Calu3 (cell line): Measurements from ENCODE around the gene SPATC1L. TPM values are rescaled to one million over a fixed set of nuclear protein-coding genes. Genes with fewer than 3 reads are reported as not detected.
"Not testable (repeated sequence)": the region's sequence is repeated elsewhere in the genome, so short reads cannot be mapped to it uniquely, and the experiment has no call there.

Source experiments
- BruUV-seq: library from RNA; stranded (reverse); fragments of 400-500 nt; replicated peaks from 2 replicates; lab custom pipeline; 2021; lab: Mats Ljungman, UMichigan
- CTCF ChIA-PET: fragments of 300-600 bp; sonication (Branson Sonifier 250); formaldehyde crosslinking; loops from one replicate; lab custom pipeline; 2022; ENCODE audit warnings: antibody characterized with exemption; lab: Charles Lee
- DNase-seq: peaks from one replicate; pipeline ENCODE4 v3.0.0; 2022
- H3K27ac Mint-ChIP-seq: one replicate; pipeline ENCODE4 v1.8.0; 2022; ENCODE audit warnings: mixed read lengths; ENCODE audit not compliant: unreplicated experiment
- H3K27me3 Mint-ChIP-seq: one replicate; pipeline ENCODE4 v1.8.0; 2022; ENCODE audit warnings: mixed read lengths; ENCODE audit not compliant: unreplicated experiment
- H3K36me3 Mint-ChIP-seq: one replicate; pipeline ENCODE4 v1.8.0; 2022; ENCODE audit warnings: mild to moderate bottlenecking, moderate library complexity, mixed read lengths; ENCODE audit not compliant: insufficient read depth, unreplicated experiment
- H3K4me1 Mint-ChIP-seq: one replicate; pipeline ENCODE4 v1.8.0; 2022; ENCODE audit warnings: mild to moderate bottlenecking, low read depth, mixed read lengths; ENCODE audit not compliant: unreplicated experiment
- H3K4me3 Mint-ChIP-seq: one replicate; pipeline ENCODE4 v1.8.0; 2022; ENCODE audit warnings: mild to moderate bottlenecking, low read depth, moderate library complexity, mixed read lengths; ENCODE audit not compliant: unreplicated experiment
- H3K9me3 Mint-ChIP-seq: one replicate; pipeline ENCODE4 v1.8.0; 2022; ENCODE audit warnings: low read depth, mixed read lengths; ENCODE audit not compliant: unreplicated experiment
- intact Hi-C: fragments of 100-400 bp; cut with micrococcal nuclease; formaldehyde crosslinking; loops from one replicate; pipeline ENCODE4 v1.10.0; 2022; ENCODE audit not compliant: unreplicated experiment
- total RNA-seq: library from RNA; stranded (reverse); gene quantifications from 2 replicates; pipeline ENCODE4 v1.2.3, GENCODE V29; 2022
- TF ChIP-seq, protein P1 (sequence below): fragments of 200-600 bp; IDR thresholded peaks from one replicate; pipeline ENCODE4 v1.8.0; 2022; ENCODE audit warnings: antibody characterized with exemption; ENCODE audit not compliant: unreplicated experiment

Gene SPATC1L
- total RNA-seq, 1 experiment from 2014 or later, result 4.4 TPM

GRCh38 chr21:46187261-46187660 is 3.0 kb upstream of the SPATC1L start:
- H3K36me3 Mint-ChIP-seq, result peaks cover 37% of the 10 kb centered on the region
- TF ChIP-seq, protein P1, sequence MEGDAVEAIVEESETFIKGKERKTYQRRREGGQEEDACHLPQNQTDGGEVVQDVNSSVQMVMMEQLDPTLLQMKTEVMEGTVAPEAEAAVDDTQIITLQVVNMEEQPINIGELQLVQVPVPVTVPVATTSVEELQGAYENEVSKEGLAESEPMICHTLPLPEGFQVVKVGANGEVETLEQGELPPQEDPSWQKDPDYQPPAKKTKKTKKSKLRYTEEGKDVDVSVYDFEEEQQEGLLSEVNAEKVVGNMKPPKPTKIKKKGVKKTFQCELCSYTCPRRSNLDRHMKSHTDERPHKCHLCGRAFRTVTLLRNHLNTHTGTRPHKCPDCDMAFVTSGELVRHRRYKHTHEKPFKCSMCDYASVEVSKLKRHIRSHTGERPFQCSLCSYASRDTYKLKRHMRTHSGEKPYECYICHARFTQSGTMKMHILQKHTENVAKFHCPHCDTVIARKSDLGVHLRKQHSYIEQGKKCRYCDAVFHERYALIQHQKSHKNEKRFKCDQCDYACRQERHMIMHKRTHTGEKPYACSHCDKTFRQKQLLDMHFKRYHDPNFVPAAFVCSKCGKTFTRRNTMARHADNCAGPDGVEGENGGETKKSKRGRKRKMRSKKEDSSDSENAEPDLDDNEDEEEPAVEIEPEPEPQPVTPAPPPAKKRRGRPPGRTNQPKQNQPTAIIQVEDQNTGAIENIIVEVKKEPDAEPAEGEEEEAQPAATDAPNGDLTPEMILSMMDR, result no peak
- H3K4me3 Mint-ChIP-seq, result no peak overlapping the region
- DNase-seq, result no peak
- H3K27me3 Mint-ChIP-seq, result no peaks in the 10 kb centered on the region
- H3K27ac Mint-ChIP-seq, result no peak overlapping the region
- CTCF ChIA-PET, result no interaction called here
- peaks cover 16% of the 10 kb centered on the region for H3K4me1 Mint-ChIP-seq
- BruUV-seq, result no TSS peak
- no peaks in the 10 kb centered on the region for H3K9me3 Mint-ChIP-seq
- intact Hi-C loops, result no loop called here

DNA sequence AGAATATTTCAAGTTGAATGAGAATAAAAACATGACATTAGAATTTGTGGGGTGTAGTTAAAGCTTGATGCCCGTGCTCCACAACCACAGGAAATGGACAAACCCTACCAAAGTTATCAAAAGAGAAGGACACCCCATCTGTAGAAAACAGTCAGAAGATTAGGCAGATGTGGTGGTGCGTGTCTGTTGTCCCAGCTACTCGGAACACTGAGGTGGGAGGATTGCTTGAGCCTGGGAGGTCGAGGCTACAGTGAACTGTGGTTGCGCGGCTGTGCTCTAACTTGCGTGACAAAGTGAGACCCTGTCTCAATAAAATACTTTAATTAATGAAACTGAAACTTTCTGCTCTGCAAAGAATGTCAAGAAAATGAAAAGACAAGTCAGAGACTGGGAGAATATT is 1.5 kb upstream of the SPATC1L start:
- Mint-ChIP-seq H3K4me3 (peak overlapping the region; percentile 69), H3K27ac (peak overlapping the region; percentile 77), H3K9me3 (no peaks in the 10 kb centered on the region), H3K4me1 (peaks cover 16% of the 10 kb centered on the region), H3K36me3 (peaks cover 37% of the 10 kb centered on the region), H3K27me3 (no peaks in the 10 kb centered on the region)
- DNase-seq, result no peak
- TF ChIP-seq, protein P1, result no peak
- no TSS peak for BruUV-seq
- CTCF ChIA-PET, result no interaction called here
- intact Hi-C loops, result no loop called here

- H3K36me3 Mint-ChIP-seq, result peaks cover 30% of the 10 kb centered on the region
- H3K4me1 Mint-ChIP-seq, result peaks cover 16% of the 10 kb centered on the region
- H3K9me3 Mint-ChIP-seq, result no peaks in the 10 kb centered on the region
- CTCF ChIA-PET, result no interaction called here
- no peaks in the 10 kb centered on the region for H3K27me3 Mint-ChIP-seq
- TF ChIP-seq, protein P1, result no peak
- DNase-seq, result peak; percentile 75
- BruUV-seq, result no TSS peak
- intact Hi-C loops, result no loop called here
- H3K4me3 Mint-ChIP-seq, result peak overlapping the region; percentile 69
- H3K27ac Mint-ChIP-seq, result peak overlapping the region; percentile 77
Measured at GRCh38 chr21:46184625-46185555, 631 bp upstream of the SPATC1L start.

DNA sequence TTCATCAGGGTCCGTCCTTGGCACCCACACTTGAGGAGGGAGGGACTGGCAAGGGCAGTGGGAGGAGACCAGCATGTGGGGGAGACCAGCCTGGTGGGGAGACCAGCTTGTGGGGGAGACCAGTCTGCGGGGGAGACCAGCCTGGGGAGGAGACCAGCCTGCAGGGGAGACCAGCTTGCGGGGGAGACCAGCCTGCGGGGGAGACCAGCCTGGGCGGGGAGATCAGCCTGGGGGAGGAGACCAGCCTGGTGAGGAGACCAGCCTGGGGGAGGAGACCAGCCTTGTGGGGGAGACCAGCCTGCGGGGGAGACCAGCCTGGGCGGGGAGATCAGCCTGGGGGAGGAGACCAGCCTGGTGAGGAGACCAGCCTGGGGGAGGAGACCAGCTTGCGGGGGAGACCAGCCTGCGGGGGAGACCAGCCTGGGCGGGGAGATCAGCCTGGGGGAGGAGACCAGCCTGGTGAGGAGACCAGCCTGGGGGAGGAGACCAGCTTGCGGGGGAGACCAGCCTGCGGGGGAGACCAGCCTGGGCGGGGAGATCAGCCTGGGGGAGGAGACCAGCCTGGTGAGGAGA is 836 bp downstream of the SPATC1L start:
- Mint-ChIP-seq H3K36me3 (peaks cover 17% of the 10 kb centered on the region), H3K4me3 (peak overlapping the region; percentile 69)
- DNase-seq, intact Hi-C loops, H3K9me3 Mint-ChIP-seq, BruUV-seq, H3K4me1 Mint-ChIP-seq, H3K27me3 Mint-ChIP-seq, H3K27ac Mint-ChIP-seq: not testable (repeated sequence)
- CTCF ChIA-PET, result interaction anchor here (0.7 kb wide), 1 partner anchor 994 kb away, joined by 3 read pairs; no protein-coding TSS in a partner anchor
